B cell (primary cell): Measurements from ENCODE around the gene CCDC30. TPM values are rescaled to one million over a fixed set of nuclear protein-coding genes. Genes with fewer than 3 reads are reported as not detected.

Experiments used
- ATAC-seq: fragments of 200-7000 bp; cut with Tn5 transposase; one replicate; pipeline ENCODE4 v1.10.0; 2021; ENCODE audit warnings: low read depth, mild to moderate bottlenecking, moderate number of reproducible peaks, moderate library complexity
- CTCF ChIA-PET: fragments of 350-600 bp; sonication (Branson Sonifier 250); formaldehyde crosslinking; loops from one replicate; lab custom pipeline; 2021; ENCODE audit warnings: antibody characterized with exemption, inconsistent platforms; lab: Charles Lee
- POLR2A ChIA-PET: fragments of 350-600 bp; sonication (Branson Sonifier 250); formaldehyde crosslinking; loops from one replicate; lab custom pipeline; 2021; ENCODE audit warnings: antibody characterized with exemption; lab: Charles Lee
- DNase-seq: peaks from one replicate; pipeline ENCODE4 v3.0.0; 2013
- H2AFZ ChIP-seq: 2 replicates; pipeline ENCODE4 v1.6.1; 2012; ENCODE audit warnings: mild to moderate bottlenecking, low read depth, low read length; ENCODE audit not compliant: insufficient read depth, poor library complexity, severe bottlenecking
- H3K27ac ChIP-seq, 2 donors: 1 replicate in 1 of 2; 2 replicates in 1 of 2; pipeline ENCODE4 v1.5.1; 2012 to 2013; ENCODE audit warnings: low read length in 2 of 2, mild to moderate bottlenecking in 2 of 2, moderate library complexity in 1 of 2
- H3K27me3 ChIP-seq, 4 experiments: fragments of 200-600 bp in 1 of 4; sonication (generic) in 1 of 4; replicated peaks in 1 of 4; 1 replicate in 2 of 4; 2 replicates in 2 of 4; pipeline versions ENCODE4 v1.6.1 to v1.7.0; 2013 to 2016; ENCODE audit warnings: low read length in 3 of 4, mild to moderate bottlenecking in 2 of 4, mixed read lengths in 1 of 4, moderate library complexity in 1 of 4; ENCODE audit not compliant: insufficient read depth in 4 of 4, control insufficient read depth in 3 of 4; ENCODE audit errors: control extremely low read depth in 1 of 4
- H3K36me3 ChIP-seq, 2 experiments: replicated peaks in 1 of 2; 1 replicate in 1 of 2; 2 replicates in 1 of 2; pipeline versions ENCODE4 v1.6.1 to v1.7.1; 2013; ENCODE audit warnings: low read length in 1 of 2; ENCODE audit not compliant: insufficient read depth in 2 of 2, control insufficient read depth in 1 of 2; ENCODE audit errors: control extremely low read depth in 1 of 2, extremely low read depth in 1 of 2
- H3K4me1 ChIP-seq, 2 donors: fragments of 200-600 bp in 1 of 2; sonication (generic) in 1 of 2; 1 replicate in 1 of 2; 2 replicates in 1 of 2; pipeline versions ENCODE4 v1.5.1 to v1.6.1; 2013 to 2017; ENCODE audit warnings: low read length in 2 of 2; ENCODE audit not compliant: control insufficient read depth in 2 of 2, insufficient read depth in 2 of 2
- H3K4me2 ChIP-seq: replicated peaks from 2 replicates; pipeline ENCODE3; 2012; ENCODE audit warnings: mild to moderate bottlenecking, low read depth, low read length; ENCODE audit not compliant: poor library complexity, severe bottlenecking
- H3K4me3 ChIP-seq, 5 experiments: fragments of 200-600 bp in 1 of 5; sonication (generic) in 1 of 5; 1 replicate in 3 of 5; 2 replicates in 2 of 5; pipeline versions ENCODE4 v1.5.1 to v1.7.0; 2011 to 2016; ENCODE audit warnings: low read length in 4 of 5, mild to moderate bottlenecking in 4 of 5, low read depth in 2 of 5, control low read depth in 1 of 5, moderate library complexity in 1 of 5; ENCODE audit not compliant: insufficient read depth in 1 of 5; ENCODE audit errors: control extremely low read depth in 1 of 5, extremely low read depth in 1 of 5
- H3K79me2 ChIP-seq: fragments of 200-600 bp; sonication (generic); one replicate; pipeline ENCODE4 v1.6.0; 2016; ENCODE audit warnings: low read length; ENCODE audit not compliant: control insufficient read depth, insufficient read depth
- H3K9ac ChIP-seq: fragments of 200-600 bp; sonication (generic); 2 replicates; pipeline ENCODE4 v1.6.1; 2017; ENCODE audit warnings: mild to moderate bottlenecking, low read length, moderate library complexity
- H3K9me3 ChIP-seq, 3 donors: one replicate each; pipeline versions ENCODE4 v1.6.1 to v1.7.1; 2013; ENCODE audit warnings: low read length in 2 of 3; ENCODE audit not compliant: control insufficient read depth in 2 of 3, insufficient read depth in 1 of 3; ENCODE audit errors: control extremely low read depth in 1 of 3
- H4K20me1 ChIP-seq: 2 replicates; pipeline ENCODE4 v1.6.0; 2012; ENCODE audit warnings: mild to moderate bottlenecking, low read length; ENCODE audit not compliant: insufficient read depth, control insufficient read depth, poor library complexity, severe bottlenecking
- H3K27ac Mint-ChIP-seq: one replicate; pipeline ENCODE4 v1.8.0; 2021; ENCODE audit warnings: mixed read lengths
- H3K27me3 Mint-ChIP-seq: one replicate; pipeline ENCODE4 v1.8.0; 2021; ENCODE audit warnings: mixed read lengths
- H3K4me1 Mint-ChIP-seq: one replicate; pipeline ENCODE4 v1.8.0; 2021; ENCODE audit warnings: mixed read lengths
- H3K4me3 Mint-ChIP-seq: one replicate; pipeline ENCODE4 v1.8.0; 2021; ENCODE audit warnings: mixed read lengths
- H3K9me3 Mint-ChIP-seq: one replicate; pipeline ENCODE4 v1.8.0; 2022; ENCODE audit warnings: mixed read lengths; ENCODE audit not compliant: insufficient read depth
- EZH2 ChIP-seq: IDR thresholded peaks from 2 replicates; pipeline ENCODE4 v1.6.1; 2012; ENCODE audit warnings: borderline replicate concordance, low read depth, mild to moderate bottlenecking, moderate library complexity, low read length; ENCODE audit not compliant: insufficient read depth, poor library complexity, severe bottlenecking
- WGBS: methylation state at CpG from one replicate; pipeline ENCODE4 v1.1.5; 2013; ENCODE audit warnings: missing lambda C conversion rate; ENCODE audit not compliant: insufficient coverage; 5-methylcytosine and 5-hydroxymethylcytosine counted together
- intact Hi-C: fragments of 100-400 bp; cut with micrococcal nuclease; formaldehyde crosslinking; loops from one replicate; pipeline ENCODE4 v1.10.0; 2022
- polyA plus RNA-seq: library from polyadenylated mRNA; depleted of rRNA; stranded (reverse); fragments of >200 nt; gene quantifications from 2 replicates; pipeline ENCODE4 v1.2.3, GENCODE V29; 2012
- total RNA-seq, 2 donors: library from RNA; stranded (reverse); fragments of 120-200 nt in 1 of 2; gene quantifications; 1 replicate in 1 of 2; 2 replicates in 1 of 2; pipeline versions ENCODE4 v1.2.3 to v1.2.4, GENCODE V29; 2013 to 2022
- TF ChIP-seq, protein P1 (sequence below): fragments of 200-600 bp; IDR thresholded peaks from one replicate; pipeline ENCODE4 v1.8.0; 2022; ENCODE audit warnings: antibody characterized with exemption, mild to moderate bottlenecking

CCDC30 gene
- total and polyA plus RNA-seq, 2 donors (not counting 1 experiment from before 2014, with no cell fraction given) = 1.4 to 7.4 TPM

DNA sequence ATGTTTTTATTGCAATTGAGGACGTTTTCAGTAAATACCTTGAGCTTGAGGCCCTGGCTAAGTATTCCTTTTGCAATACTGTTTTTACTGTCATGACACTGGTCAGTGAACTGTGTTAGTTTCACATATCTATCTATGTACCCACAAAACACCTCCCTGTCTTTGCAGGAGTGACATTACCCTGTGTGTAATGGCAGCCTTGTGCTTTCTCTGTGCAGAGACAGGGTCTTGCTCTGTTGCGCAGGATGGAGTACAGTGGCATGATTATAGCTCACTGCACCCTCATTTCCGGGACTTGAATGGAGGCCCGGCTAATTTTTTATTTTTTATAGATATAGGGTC, 228.0 kb downstream of the CCDC30 start:
- Mint-ChIP-seq H3K9me3 (no peaks in the 10 kb centered on the region), H3K27me3 (no peaks in the 10 kb centered on the region), H3K4me3 (peak overlapping the region; percentile 4), H3K27ac (peak overlapping the region; percentile 28), H3K4me1 (peaks cover 72% of the 10 kb centered on the region)
- H3K9me3 ChIP-seq = no peaks in the 10 kb centered on the region
- POLR2A ChIA-PET = no interaction called here
- ATAC-seq (no peak), DNase-seq (no peak)
- WGBS = no CpG with 5 or more reads among the region's 4 CpGs
- no peak overlapping the region for H3K27ac ChIP-seq
- H2AFZ ChIP-seq = no peak overlapping the region
- CTCF ChIA-PET = interaction anchor here (0.7 to 1.5 kb wide), 4 partner anchors 9 to 113 kb away, joined by 3 to 4 read pairs (median 3); partner anchors contain the start of genes C1orf50 and YBX1
- H3K4me2 ChIP-seq = peak overlapping the region; percentile 11
- H3K36me3 ChIP-seq = peaks cover 9 to 55% of the 10 kb centered on the region in 2 experiments
- TF ChIP-seq, protein P1, sequence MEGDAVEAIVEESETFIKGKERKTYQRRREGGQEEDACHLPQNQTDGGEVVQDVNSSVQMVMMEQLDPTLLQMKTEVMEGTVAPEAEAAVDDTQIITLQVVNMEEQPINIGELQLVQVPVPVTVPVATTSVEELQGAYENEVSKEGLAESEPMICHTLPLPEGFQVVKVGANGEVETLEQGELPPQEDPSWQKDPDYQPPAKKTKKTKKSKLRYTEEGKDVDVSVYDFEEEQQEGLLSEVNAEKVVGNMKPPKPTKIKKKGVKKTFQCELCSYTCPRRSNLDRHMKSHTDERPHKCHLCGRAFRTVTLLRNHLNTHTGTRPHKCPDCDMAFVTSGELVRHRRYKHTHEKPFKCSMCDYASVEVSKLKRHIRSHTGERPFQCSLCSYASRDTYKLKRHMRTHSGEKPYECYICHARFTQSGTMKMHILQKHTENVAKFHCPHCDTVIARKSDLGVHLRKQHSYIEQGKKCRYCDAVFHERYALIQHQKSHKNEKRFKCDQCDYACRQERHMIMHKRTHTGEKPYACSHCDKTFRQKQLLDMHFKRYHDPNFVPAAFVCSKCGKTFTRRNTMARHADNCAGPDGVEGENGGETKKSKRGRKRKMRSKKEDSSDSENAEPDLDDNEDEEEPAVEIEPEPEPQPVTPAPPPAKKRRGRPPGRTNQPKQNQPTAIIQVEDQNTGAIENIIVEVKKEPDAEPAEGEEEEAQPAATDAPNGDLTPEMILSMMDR = peak; percentile 1
- no peak for TF ChIP-seq EZH2
- H4K20me1 ChIP-seq = peaks cover 99% of the 10 kb centered on the region
- H3K4me1 ChIP-seq = peaks cover 54% of the 10 kb centered on the region in 2 donors
- no peaks in the 10 kb centered on the region for H3K27me3 ChIP-seq
- intact Hi-C loops = loop anchor here (2.0 kb wide), 1 partner anchor 112 kb away; no protein-coding TSS in a partner anchor
- no peak overlapping the region for H3K9ac ChIP-seq
- no peak overlapping the region for H3K4me3 ChIP-seq
- peaks cover 100% of the 10 kb centered on the region for H3K79me2 ChIP-seq

DNA sequence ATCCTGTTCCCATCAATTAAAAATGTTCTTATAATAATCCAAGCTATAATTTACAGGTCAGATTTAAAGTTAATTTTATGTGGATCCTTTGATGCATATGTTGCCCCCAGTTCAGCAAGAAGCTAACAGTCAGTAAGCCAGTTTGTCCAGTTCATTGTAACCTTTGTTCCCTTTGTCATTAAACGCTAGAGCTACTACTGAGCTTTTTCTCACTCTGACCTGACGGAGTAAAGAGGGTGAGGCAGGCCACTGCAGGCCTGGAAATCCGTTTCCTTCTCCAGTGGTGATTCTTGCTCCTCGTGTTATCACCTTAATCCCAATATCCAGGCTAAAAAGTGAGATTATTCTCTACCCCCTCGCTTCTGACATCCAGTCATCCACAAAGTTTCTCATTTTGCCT, 229.4 kb downstream of the CCDC30 start:
- Histone ChIP-seq H3K27me3 (no peaks in the 10 kb centered on the region), H3K9ac (no peak overlapping the region), H3K27ac (no peak overlapping the region), H2AFZ (no peak overlapping the region), H3K79me2 (peaks cover 93% of the 10 kb centered on the region), H3K9me3 (no peaks in the 10 kb centered on the region), H3K4me1 (peaks cover 41 to 46% of the 10 kb centered on the region in 2 donors), H3K36me3 (peaks cover 9 to 58% of the 10 kb centered on the region in 2 experiments), H3K4me3 (no peak overlapping the region), H4K20me1 (peaks cover 97% of the 10 kb centered on the region), H3K4me2 (no peak overlapping the region)
- Mint-ChIP-seq H3K4me3 (no peak overlapping the region), H3K27me3 (no peaks in the 10 kb centered on the region), H3K9me3 (no peaks in the 10 kb centered on the region), H3K27ac (no peak overlapping the region), H3K4me1 (peaks cover 60% of the 10 kb centered on the region)
- 81% methylated on average over 4 of the region's 5 CpGs for WGBS
- ATAC-seq = no peak
- TF ChIP-seq EZH2 = no peak
- TF ChIP-seq, protein P1 = no peak
- ChIA-PET CTCF (interaction anchor here (0.6 to 1.4 kb wide), 2 partner anchors 10 to 17 kb away, joined by 3 to 4 read pairs; partner anchors contain the start of gene YBX1), POLR2A (no interaction called here)
- intact Hi-C loops = no loop called here
- no peak for DNase-seq
